IMR-90 (cell line): Measurements from ENCODE around the gene NOTCH2. TPM values are rescaled to one million over a fixed set of nuclear protein-coding genes. Genes with fewer than 3 reads are reported as not detected.

Experiments used
- ATAC-seq: fragments of 200-7000 bp; cut with Tn5 transposase; 2 replicates; pipeline ENCODE4 v1.9.1; 2020; ENCODE audit warnings: low read depth, mild to moderate bottlenecking, moderate library complexity
- BruUV-seq: library from RNA; stranded (reverse); fragments of 400-500 nt; replicated peaks from 2 replicates; lab custom pipeline; 2021; lab: Mats Ljungman, UMichigan
- CTCF ChIA-PET: fragments of 300-600 bp; formaldehyde crosslinking; extraction: SDS; loops from one replicate; lab custom pipeline; 2021; ENCODE audit warnings: antibody characterized with exemption; lab: Yijun Ruan, JAX
- POLR2A ChIA-PET: fragments of 300-600 bp; sonication (Branson Sonifier 250); formaldehyde crosslinking; loops from one replicate; lab custom pipeline; 2022; ENCODE audit warnings: antibody characterized with exemption; ENCODE audit not compliant: unreplicated experiment; lab: Charles Lee
- DNase-seq: peaks from one replicate; pipeline ENCODE4 v3.0.0; 2013
- H2AFZ ChIP-seq: replicated peaks from 2 replicates; pipeline ENCODE3; 2013; ENCODE audit warnings: low read length, mild to moderate bottlenecking; ENCODE audit not compliant: poor library complexity
- H2AK5ac ChIP-seq: 2 replicates; pipeline ENCODE4 v1.6.1; 2013; ENCODE audit warnings: low read depth, low read length, inconsistent platforms
- H2AK9ac ChIP-seq: replicated peaks from 2 replicates; pipeline ENCODE3; 2013; ENCODE audit warnings: mild to moderate bottlenecking, low read depth, low read length, moderate library complexity; ENCODE audit not compliant: poor library complexity
- H2BK120ac ChIP-seq: 2 replicates; pipeline ENCODE4 v1.6.1; 2013; ENCODE audit warnings: low read depth, low read length, inconsistent platforms
- H2BK15ac ChIP-seq: 3 replicates; pipeline ENCODE4 v1.6.1; 2013; ENCODE audit warnings: low read depth, low read length, inconsistent platforms
- H2BK20ac ChIP-seq: 2 replicates; pipeline ENCODE4 v1.6.1; 2013; ENCODE audit warnings: low read depth, mild to moderate bottlenecking, inconsistent platforms, low read length, moderate library complexity
- H2BK5ac ChIP-seq: 2 replicates; pipeline ENCODE4 v1.6.1; 2013; ENCODE audit warnings: mild to moderate bottlenecking, low read depth, low read length, inconsistent platforms; ENCODE audit not compliant: poor library complexity, severe bottlenecking
- H3K14ac ChIP-seq: replicated peaks from 2 replicates; pipeline ENCODE4 v1.6.1; 2013; ENCODE audit warnings: low read depth, low read length, inconsistent platforms
- H3K18ac ChIP-seq: 2 replicates; pipeline ENCODE4 v1.6.1; 2013; ENCODE audit warnings: low read depth, low read length, control low read depth
- H3K23ac ChIP-seq: 2 replicates; pipeline ENCODE4 v1.6.1; 2013; ENCODE audit warnings: low read depth, low read length, inconsistent platforms
- H3K27ac ChIP-seq: 2 replicates; pipeline ENCODE4 v1.5.1; 2013; ENCODE audit warnings: mild to moderate bottlenecking, control low read depth, low read length; ENCODE audit not compliant: insufficient read depth
- H3K27me3 ChIP-seq: 2 replicates; pipeline ENCODE4 v1.6.1; 2013; ENCODE audit warnings: low read length; ENCODE audit not compliant: control insufficient read depth, insufficient read depth
- H3K36me3 ChIP-seq: 2 replicates; pipeline ENCODE4 v1.6.1; 2013; ENCODE audit warnings: low read length, mixed read lengths; ENCODE audit not compliant: control insufficient read depth, insufficient read depth
- H3K4ac ChIP-seq: 2 replicates; pipeline ENCODE4 v1.6.1; 2013; ENCODE audit warnings: low read depth, low read length, inconsistent platforms
- H3K4me1 ChIP-seq: 2 replicates; pipeline ENCODE4 v1.6.1; 2013; ENCODE audit warnings: low read length, mixed read lengths; ENCODE audit not compliant: control insufficient read depth, insufficient read depth
- H3K4me2 ChIP-seq: 2 replicates; pipeline ENCODE4 v1.6.1; 2013; ENCODE audit warnings: low read depth, mild to moderate bottlenecking, control low read depth, low read length, moderate library complexity
- H3K4me3 ChIP-seq: 2 replicates; pipeline ENCODE4 v1.5.1; 2013; ENCODE audit warnings: low read depth, mild to moderate bottlenecking, control low read depth, low read length, moderate library complexity; ENCODE audit not compliant: insufficient read depth
- H3K56ac ChIP-seq: 2 replicates; pipeline ENCODE4 v1.6.1; 2013; ENCODE audit warnings: low read length, inconsistent platforms; ENCODE audit not compliant: insufficient read depth; ENCODE audit errors: extremely low read depth
- H3K79me1 ChIP-seq, 2 experiments: 2 replicates each; pipeline ENCODE4 v1.6.1; 2013; ENCODE audit warnings: low read length in 2 of 2, inconsistent platforms in 1 of 2, low read depth in 1 of 2
- H3K9ac ChIP-seq: 2 replicates; pipeline ENCODE4 v1.6.1; 2013; ENCODE audit warnings: low read depth, low read length, control low read depth
- H3K9me1 ChIP-seq: 2 replicates; pipeline ENCODE4 v1.6.1; 2013; ENCODE audit warnings: low read length, inconsistent platforms; ENCODE audit not compliant: insufficient read depth
- H3K9me3 ChIP-seq: 2 replicates; pipeline ENCODE4 v1.6.1; 2013; ENCODE audit warnings: low read length; ENCODE audit not compliant: control insufficient read depth, insufficient read depth
- H4K20me1 ChIP-seq: 2 replicates; pipeline ENCODE4 v1.6.1; 2013; ENCODE audit warnings: low read length, inconsistent platforms; ENCODE audit not compliant: insufficient read depth
- H4K5ac ChIP-seq: 2 replicates; pipeline ENCODE4 v1.6.1; 2013; ENCODE audit warnings: mild to moderate bottlenecking, low read depth, low read length, control low read depth
- H4K8ac ChIP-seq, 2 experiments: 2 replicates each; pipeline ENCODE4 v1.6.1; 2013; ENCODE audit warnings: low read depth in 2 of 2, low read length in 2 of 2, control low read depth in 1 of 2, inconsistent platforms in 1 of 2
- H4K91ac ChIP-seq: 2 replicates; pipeline ENCODE4 v1.6.1; 2013; ENCODE audit warnings: low read depth, low read length, inconsistent platforms; ENCODE audit not compliant: insufficient read depth
- BHLHE40 ChIP-seq: fragments of 150-350 bp; IDR thresholded peaks from 2 replicates; pipeline ENCODE4 v1.6.1; 2016; ENCODE audit warnings: mild to moderate bottlenecking, low read depth, low read length
- CEBPB ChIP-seq: IDR thresholded peaks from 2 replicates; pipeline ENCODE4 v1.6.1; 2012; ENCODE audit warnings: low read depth, low read length, improper control_type of control experiment
- FOS ChIP-seq: fragments of 150-350 bp; IDR thresholded peaks from 2 replicates; pipeline ENCODE4 v1.6.1; 2016; ENCODE audit warnings: low read depth, low read length
- MAFK ChIP-seq: IDR thresholded peaks from 2 replicates; pipeline ENCODE4 v1.6.1; 2012; ENCODE audit warnings: low read depth, low read length, improper control_type of control experiment
- MAZ ChIP-seq: IDR thresholded peaks from 2 replicates; pipeline ENCODE4 v1.6.1; 2012; ENCODE audit warnings: low read depth, mild to moderate bottlenecking, low read length, improper control_type of control experiment, moderate library complexity, borderline replicate concordance
- MXI1 ChIP-seq: IDR thresholded peaks from 2 replicates; pipeline ENCODE4 v1.6.1; 2012; ENCODE audit warnings: low read depth, mild to moderate bottlenecking, low read length, moderate library complexity, borderline replicate concordance
- NFE2L2 ChIP-seq: fragments of 150-350 bp; IDR thresholded peaks from 2 replicates; pipeline ENCODE4 v1.6.1; 2016; ENCODE audit warnings: low read depth, mild to moderate bottlenecking, low read length
- POLR2A ChIP-seq: IDR thresholded peaks from 2 replicates; pipeline ENCODE4 v1.6.1; 2012; ENCODE audit warnings: mild to moderate bottlenecking, low read depth, low read length
- RCOR1 ChIP-seq: IDR thresholded peaks from 2 replicates; pipeline ENCODE4 v1.6.1; 2012; ENCODE audit warnings: mild to moderate bottlenecking, low read length, improper control_type of control experiment; ENCODE audit not compliant: insufficient replicate concordance
- RFX5 ChIP-seq: IDR thresholded peaks from 2 replicates; pipeline ENCODE4 v1.8.0; 2012; ENCODE audit warnings: low read depth, mild to moderate bottlenecking, low read length, moderate library complexity
- SMC3 ChIP-seq: fragments of 150-350 bp; IDR thresholded peaks from 2 replicates; pipeline ENCODE4 v1.6.1; 2016; ENCODE audit warnings: low read depth, mild to moderate bottlenecking, antibody characterized with exemption, low read length, moderate library complexity
- whole genome bisulfite sequencing, 2 experiments: methylation state at CpG; one replicate each; pipeline versions ENCODE4 v1.1.5 to v1.1.7; 2013; ENCODE audit warnings: missing lambda C conversion rate in 2 of 2; ENCODE audit not compliant: insufficient read length in 1 of 2; ENCODE audit errors: extremely low coverage in 2 of 2; 5-methylcytosine and 5-hydroxymethylcytosine counted together
- dilution Hi-C: fragments of 300-500 bp; cut with HindIII; formaldehyde crosslinking; loops from one replicate; pipeline ENCODE4 v1.14.3; 2018; ENCODE audit warnings: low sequenced_read_pairs; ENCODE audit not compliant: unreplicated experiment
- in situ Hi-C: fragments of 300-500 bp; cut with MboI; formaldehyde crosslinking; loops from 3 replicates; pipeline ENCODE4 v1.14.3; 2019; ENCODE audit warnings: low sequenced_read_pairs, inconsistent platforms, mixed read lengths
- intact Hi-C: fragments of 100-400 bp; cut with micrococcal nuclease; formaldehyde crosslinking; loops from 2 replicates; pipeline ENCODE4 v1.10.0; 2022
- polyA plus RNA-seq, 3 experiments: library from polyadenylated mRNA; depleted of rRNA; stranded (reverse); fragments of >200 nt; gene quantifications; 2 replicates each; pipeline ENCODE4 v1.2.3, GENCODE V29; 2012; ENCODE audit warnings: low replicate concordance in 1 of 3
- total RNA-seq: library from RNA; depleted of rRNA; stranded (reverse); fragments of >200 nt; gene quantifications from 2 replicates; pipeline ENCODE4 v1.2.3, GENCODE V29; 2012
- TF ChIP-seq, protein P1 (sequence below): fragments of 150-350 bp; IDR thresholded peaks from 2 replicates; pipeline ENCODE4 v1.6.1; 2017; ENCODE audit warnings: mild to moderate bottlenecking, antibody characterized with exemption, low read length, low read depth
- TF ChIP-seq, protein P2 (sequence below): fragments of 150-350 bp; IDR thresholded peaks from 2 replicates; pipeline ENCODE4 v1.6.1; 2016; ENCODE audit warnings: low read depth, mild to moderate bottlenecking, low read length, moderate library complexity, borderline replicate concordance

NOTCH2 gene
- total and polyA plus RNA-seq, 2 of the 4 experiments (the other 2 are of a cell fraction) = 40.4 to 131 TPM

DNA sequence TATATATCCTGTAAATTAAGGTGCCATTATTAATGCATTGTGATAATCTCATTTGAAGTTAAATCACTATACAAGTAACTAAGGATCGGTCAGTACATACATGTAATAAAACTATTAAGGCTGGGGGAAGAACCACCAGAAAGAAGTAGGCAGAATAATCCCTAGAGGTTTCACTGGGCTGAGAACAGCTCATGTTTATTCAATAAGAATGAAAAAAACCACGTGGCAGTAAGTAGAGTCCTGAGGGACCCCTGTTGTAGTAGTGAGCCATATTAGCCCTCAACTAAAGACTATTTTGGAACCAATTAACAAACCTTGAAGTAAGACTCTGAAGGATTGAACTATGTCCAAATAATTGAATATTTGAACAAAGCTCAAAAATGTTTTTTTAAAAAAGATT is 126.2 kb downstream of the NOTCH2 start:
- POLR2A ChIA-PET = no interaction called here
- Histone ChIP-seq H4K8ac (no peak overlapping the region), H3K27ac (no peak overlapping the region), H2AFZ (no peak overlapping the region), H2BK20ac (no peak overlapping the region), H4K20me1 (0 out of 2 replicates have a peak, but pooled peaks cover 1% of the 10 kb centered on the region), H3K9ac (no peak overlapping the region), H3K4me2 (no peak overlapping the region), H3K4ac (no peak overlapping the region), H3K4me3 (no peak overlapping the region), H4K91ac (no peak overlapping the region), H3K36me3 (peaks cover 17% of the 10 kb centered on the region), H2BK5ac (no peak overlapping the region), H3K9me3 (no peaks in the 10 kb centered on the region), H2BK15ac (no peak overlapping the region), H4K5ac (no peak overlapping the region), H3K56ac (no peak overlapping the region), H3K9me1 (peaks cover 6% of the 10 kb centered on the region), H2AK9ac (no peak overlapping the region), H3K18ac (no peak overlapping the region), H3K23ac (no peak overlapping the region), H3K14ac (no peak overlapping the region), H3K79me1 (peaks cover 11 to 23% of the 10 kb centered on the region in 2 experiments; a peak in 3 of 4 replicates), H3K4me1 (peaks cover 5% of the 10 kb centered on the region), H2BK120ac (no peak overlapping the region), H3K27me3 (no peaks in the 10 kb centered on the region), H2AK5ac (no peak overlapping the region)
- WGBS, 2 experiments = no CpG with 5 or more reads among the region's 2 CpGs
- TF ChIP-seq MXI1 (no peak), FOS (no peak), POLR2A (no peak), RFX5 (no peak), MAZ (no peak), RCOR1 (no peak), SMC3 (no peak), MAFK (no peak), BHLHE40 (no peak), CEBPB (no peak), NFE2L2 (no peak)
- TF ChIP-seq, protein P1, sequence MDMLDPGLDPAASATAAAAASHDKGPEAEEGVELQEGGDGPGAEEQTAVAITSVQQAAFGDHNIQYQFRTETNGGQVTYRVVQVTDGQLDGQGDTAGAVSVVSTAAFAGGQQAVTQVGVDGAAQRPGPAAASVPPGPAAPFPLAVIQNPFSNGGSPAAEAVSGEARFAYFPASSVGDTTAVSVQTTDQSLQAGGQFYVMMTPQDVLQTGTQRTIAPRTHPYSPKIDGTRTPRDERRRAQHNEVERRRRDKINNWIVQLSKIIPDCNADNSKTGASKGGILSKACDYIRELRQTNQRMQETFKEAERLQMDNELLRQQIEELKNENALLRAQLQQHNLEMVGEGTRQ = no peak
- TF ChIP-seq, protein P2, sequence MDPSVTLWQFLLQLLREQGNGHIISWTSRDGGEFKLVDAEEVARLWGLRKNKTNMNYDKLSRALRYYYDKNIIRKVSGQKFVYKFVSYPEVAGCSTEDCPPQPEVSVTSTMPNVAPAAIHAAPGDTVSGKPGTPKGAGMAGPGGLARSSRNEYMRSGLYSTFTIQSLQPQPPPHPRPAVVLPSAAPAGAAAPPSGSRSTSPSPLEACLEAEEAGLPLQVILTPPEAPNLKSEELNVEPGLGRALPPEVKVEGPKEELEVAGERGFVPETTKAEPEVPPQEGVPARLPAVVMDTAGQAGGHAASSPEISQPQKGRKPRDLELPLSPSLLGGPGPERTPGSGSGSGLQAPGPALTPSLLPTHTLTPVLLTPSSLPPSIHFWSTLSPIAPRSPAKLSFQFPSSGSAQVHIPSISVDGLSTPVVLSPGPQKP = no peak
- ATAC-seq (no peak), DNase-seq (no peak)
- dilution Hi-C loops (no loop called here), intact Hi-C loops (loop anchor here (5.0 to 10.0 kb wide), 4 partner anchors 68 to 202 kb away; no protein-coding TSS in a partner anchor), in situ Hi-C loops (no loop called here)
- BruUV-seq = no TSS peak
- CTCF ChIA-PET = interaction anchor here (1.0 to 1.1 kb wide), 2 partner anchors 73 to 78 kb away, joined by 3 read pairs; no protein-coding TSS in a partner anchor
